HL-60 (cell line): ENCODE measurements around the gene BPIFA3.

Source experiments
- POLR2AphosphoS5 ChIP-seq: IDR thresholded peaks from 2 replicates; pipeline ENCODE4 v1.6.1; 2012; ENCODE audit warnings: low read depth
- SPI1 ChIP-seq: IDR thresholded peaks from 2 replicates; pipeline ENCODE4 v1.6.1; 2012; ENCODE audit warnings: low read depth, mild to moderate bottlenecking, borderline replicate concordance
- TF ChIP-seq, protein P1 (sequence below): IDR thresholded peaks from one replicate; pipeline ENCODE4 v1.5.1; 2011; ENCODE audit warnings: low read length, control low read depth, inconsistent platforms; ENCODE audit not compliant: insufficient read depth
- TF ChIP-seq, protein P2 (sequence below): IDR thresholded peaks from 2 replicates; pipeline ENCODE4 v1.6.1; 2012; ENCODE audit warnings: low read depth; ENCODE audit not compliant: insufficient replicate concordance

DNA sequence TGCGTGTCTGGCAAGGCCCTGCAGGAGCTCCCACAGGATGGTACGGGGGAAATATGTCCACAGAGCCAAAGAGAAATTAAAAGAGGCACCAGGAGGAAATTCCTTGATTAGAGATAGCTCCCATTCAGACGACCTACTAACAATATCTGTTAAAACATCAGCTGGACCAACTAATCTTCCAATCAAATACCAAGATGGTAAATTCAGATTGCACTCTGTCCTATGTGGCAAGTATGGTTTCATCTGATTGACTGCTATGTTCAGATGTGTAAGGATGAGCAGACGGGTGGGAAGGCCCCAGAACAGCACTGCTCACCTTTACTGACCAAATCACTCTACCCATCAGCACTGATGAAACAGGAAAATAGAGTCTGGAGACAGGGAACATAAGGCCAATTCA is 29.7 kb upstream of the BPIFA3 start:
- TF ChIP-seq, protein P1, sequence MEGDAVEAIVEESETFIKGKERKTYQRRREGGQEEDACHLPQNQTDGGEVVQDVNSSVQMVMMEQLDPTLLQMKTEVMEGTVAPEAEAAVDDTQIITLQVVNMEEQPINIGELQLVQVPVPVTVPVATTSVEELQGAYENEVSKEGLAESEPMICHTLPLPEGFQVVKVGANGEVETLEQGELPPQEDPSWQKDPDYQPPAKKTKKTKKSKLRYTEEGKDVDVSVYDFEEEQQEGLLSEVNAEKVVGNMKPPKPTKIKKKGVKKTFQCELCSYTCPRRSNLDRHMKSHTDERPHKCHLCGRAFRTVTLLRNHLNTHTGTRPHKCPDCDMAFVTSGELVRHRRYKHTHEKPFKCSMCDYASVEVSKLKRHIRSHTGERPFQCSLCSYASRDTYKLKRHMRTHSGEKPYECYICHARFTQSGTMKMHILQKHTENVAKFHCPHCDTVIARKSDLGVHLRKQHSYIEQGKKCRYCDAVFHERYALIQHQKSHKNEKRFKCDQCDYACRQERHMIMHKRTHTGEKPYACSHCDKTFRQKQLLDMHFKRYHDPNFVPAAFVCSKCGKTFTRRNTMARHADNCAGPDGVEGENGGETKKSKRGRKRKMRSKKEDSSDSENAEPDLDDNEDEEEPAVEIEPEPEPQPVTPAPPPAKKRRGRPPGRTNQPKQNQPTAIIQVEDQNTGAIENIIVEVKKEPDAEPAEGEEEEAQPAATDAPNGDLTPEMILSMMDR, result no peak
- TF ChIP-seq, protein P2, sequence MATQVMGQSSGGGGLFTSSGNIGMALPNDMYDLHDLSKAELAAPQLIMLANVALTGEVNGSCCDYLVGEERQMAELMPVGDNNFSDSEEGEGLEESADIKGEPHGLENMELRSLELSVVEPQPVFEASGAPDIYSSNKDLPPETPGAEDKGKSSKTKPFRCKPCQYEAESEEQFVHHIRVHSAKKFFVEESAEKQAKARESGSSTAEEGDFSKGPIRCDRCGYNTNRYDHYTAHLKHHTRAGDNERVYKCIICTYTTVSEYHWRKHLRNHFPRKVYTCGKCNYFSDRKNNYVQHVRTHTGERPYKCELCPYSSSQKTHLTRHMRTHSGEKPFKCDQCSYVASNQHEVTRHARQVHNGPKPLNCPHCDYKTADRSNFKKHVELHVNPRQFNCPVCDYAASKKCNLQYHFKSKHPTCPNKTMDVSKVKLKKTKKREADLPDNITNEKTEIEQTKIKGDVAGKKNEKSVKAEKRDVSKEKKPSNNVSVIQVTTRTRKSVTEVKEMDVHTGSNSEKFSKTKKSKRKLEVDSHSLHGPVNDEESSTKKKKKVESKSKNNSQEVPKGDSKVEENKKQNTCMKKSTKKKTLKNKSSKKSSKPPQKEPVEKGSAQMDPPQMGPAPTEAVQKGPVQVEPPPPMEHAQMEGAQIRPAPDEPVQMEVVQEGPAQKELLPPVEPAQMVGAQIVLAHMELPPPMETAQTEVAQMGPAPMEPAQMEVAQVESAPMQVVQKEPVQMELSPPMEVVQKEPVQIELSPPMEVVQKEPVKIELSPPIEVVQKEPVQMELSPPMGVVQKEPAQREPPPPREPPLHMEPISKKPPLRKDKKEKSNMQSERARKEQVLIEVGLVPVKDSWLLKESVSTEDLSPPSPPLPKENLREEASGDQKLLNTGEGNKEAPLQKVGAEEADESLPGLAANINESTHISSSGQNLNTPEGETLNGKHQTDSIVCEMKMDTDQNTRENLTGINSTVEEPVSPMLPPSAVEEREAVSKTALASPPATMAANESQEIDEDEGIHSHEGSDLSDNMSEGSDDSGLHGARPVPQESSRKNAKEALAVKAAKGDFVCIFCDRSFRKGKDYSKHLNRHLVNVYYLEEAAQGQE, result no peak
- TF ChIP-seq POLR2AphosphoS5 (no peak), SPI1 (no peak)
